Stimulated activated CD4-positive, alpha-beta T cell treated with anti-CD3 and anti-CD28 coated beads, TNF-alpha, amount 100 ng/mL, for 4 hours (primary cell): ENCODE data around the gene KRT222.

Source experiments
- DNase-seq, 3 experiments: peaks; one replicate each; pipeline ENCODE4 v3.0.0-alpha.2; 2020; ENCODE audit warnings: low read depth in 3 of 3

The KRT222 gene

GRCh38 chr17:40658396-40658795, 6.6 kb downstream of the KRT222 start:
- no peak for DNase-seq

- no peak for DNase-seq
These were observed 13.0 kb downstream of the KRT222 start for GRCh38 chr17:40651939-40652338.

GRCh38 chr17:40648384-40648968, 16.5 kb downstream of the KRT222 start:
- peak in 1 of 3 experiments; percentile 0 for DNase-seq

GRCh38 chr17:40647624-40648383, 17.2 kb downstream of the KRT222 start, which contains the start of gene SMARCE1:
SMARCE1 (minus strand) TSS chr17:40647818; CDS start chr17:40645802, 2,016 bp downstream.
- peak; percentile 39 to 64 (median 46) for DNase-seq

- DNase-seq: no peak
These were observed 18.0 kb downstream of the KRT222 start for GRCh38 chr17:40646791-40647623.

- DNase-seq: no peak
These were observed 19.0 kb downstream of the KRT222 start for GRCh38 chr17:40645943-40646342.

- DNase-seq: no peak
These were observed 19.7 kb downstream of the KRT222 start for GRCh38 chr17:40645291-40645690.

- no peak for DNase-seq
These were observed 27.0 kb downstream of the KRT222 start for GRCh38 chr17:40637931-40638330.

GRCh38 chr17:40633871-40634270, 31.1 kb downstream of the KRT222 start:
- DNase-seq: no peak

GRCh38 chr17:40632216-40632615, 32.8 kb downstream of the KRT222 start:
- DNase-seq: no peak

GRCh38 chr17:40629842-40630241, 35.1 kb downstream of the KRT222 start:
- DNase-seq: no peak

GRCh38 chr17:40625311-40625710, 39.7 kb downstream of the KRT222 start:
- DNase-seq: no peak

GRCh38 chr17:40623419-40624210, 41.4 kb downstream of the KRT222 start:
- DNase-seq: no peak

- no peak for DNase-seq
These were observed 42.5 kb downstream of the KRT222 start for GRCh38 chr17:40622509-40622928.

GRCh38 chr17:40621578-40621977, 43.4 kb downstream of the KRT222 start:
- no peak for DNase-seq

- no peak for DNase-seq
These were observed 44.0 kb downstream of the KRT222 start for GRCh38 chr17:40621019-40621418.

GRCh38 chr17:40618754-40619625, 46.0 kb downstream of the KRT222 start:
- no peak for DNase-seq

- DNase-seq: no peak
These were observed 47.2 kb downstream of the KRT222 start for GRCh38 chr17:40617678-40618240.

- no peak for DNase-seq
These were observed 48.4 kb downstream of the KRT222 start for GRCh38 chr17:40616592-40616991.

- DNase-seq: no peak
These were observed 49.0 kb downstream of the KRT222 start for GRCh38 chr17:40615841-40616476.
